Keratinocyte (primary cell): ENCODE results near the gene ARHGEF33. TPM values are rescaled to one million over a fixed set of nuclear protein-coding genes. Genes with fewer than 3 reads are reported as not detected.

Experiments used
- DNase-seq: peaks from one replicate; pipeline ENCODE4 v3.0.0-alpha.2; 2011; ENCODE audit warnings: low read depth, missing footprints, low spot score
- FAIRE-seq: peaks from 2 replicates; lab custom pipeline; 2011; peaks lifted over from hg19 to GRCh38; lab: Jason Lieb, UNC
- H2AFZ ChIP-seq: 2 replicates; pipeline ENCODE4 v1.6.0; 2012; ENCODE audit warnings: low read length, control low read depth, inconsistent platforms; ENCODE audit not compliant: control insufficient read depth
- H3K27ac ChIP-seq: 2 replicates; pipeline ENCODE4 v1.5.1; 2011; ENCODE audit warnings: low read length; ENCODE audit not compliant: control insufficient read depth, insufficient read depth
- H3K27me3 ChIP-seq: 3 replicates; pipeline ENCODE4 v1.6.0; 2011; ENCODE audit warnings: low read length; ENCODE audit not compliant: control insufficient read depth, insufficient read depth; ENCODE audit errors: extremely low read depth
- H3K36me3 ChIP-seq, 2 experiments: 2 replicates in 1 of 2; 3 replicates in 1 of 2; pipeline ENCODE4 v1.5.1; 2011; ENCODE audit warnings: low read length in 2 of 2, mild to moderate bottlenecking in 1 of 2; ENCODE audit not compliant: control insufficient read depth in 2 of 2, insufficient read depth in 2 of 2; ENCODE audit errors: extremely low read depth in 1 of 2
- H3K4me1 ChIP-seq: 3 replicates; pipeline ENCODE4 v1.5.1; 2011; ENCODE audit warnings: low read length; ENCODE audit not compliant: control insufficient read depth, insufficient read depth; ENCODE audit errors: extremely low read depth
- H3K4me2 ChIP-seq: 3 replicates; pipeline ENCODE4 v1.6.0; 2011; ENCODE audit warnings: low read depth, low read length; ENCODE audit not compliant: control insufficient read depth, insufficient read depth; ENCODE audit errors: extremely low read depth
- H3K4me3 ChIP-seq, 3 experiments: fragments of 200-600 bp in 1 of 3; sonication (generic) in 1 of 3; 2 replicates in 2 of 3; 3 replicates in 1 of 3; pipeline ENCODE4 v1.5.1; 2011 to 2016; ENCODE audit warnings: low read length in 3 of 3, mild to moderate bottlenecking in 3 of 3, control low read depth in 2 of 3, inconsistent platforms in 1 of 3, low read depth in 1 of 3, mixed read lengths in 1 of 3, mixed run types in 1 of 3, moderate library complexity in 1 of 3; ENCODE audit not compliant: control insufficient read depth in 2 of 3, insufficient read depth in 2 of 3; ENCODE audit errors: extremely low read depth in 1 of 3
- H3K79me2 ChIP-seq: 2 replicates; pipeline ENCODE4 v1.6.0; 2012; ENCODE audit warnings: low read length; ENCODE audit not compliant: control insufficient read depth, insufficient read depth
- H3K9ac ChIP-seq: 3 replicates; pipeline ENCODE4 v1.6.0; 2011; ENCODE audit warnings: low read length; ENCODE audit not compliant: control insufficient read depth, insufficient read depth; ENCODE audit errors: extremely low read depth
- H3K9me1 ChIP-seq: 3 replicates; pipeline ENCODE4 v1.6.0; 2011; ENCODE audit warnings: low read length; ENCODE audit not compliant: control insufficient read depth, insufficient read depth; ENCODE audit errors: extremely low read depth
- H3K9me3 ChIP-seq: 2 replicates; pipeline ENCODE4 v1.5.1; 2012; ENCODE audit warnings: low read depth, low read length; ENCODE audit not compliant: control insufficient read depth
- H4K20me1 ChIP-seq: 3 replicates; pipeline ENCODE4 v1.6.0; 2011; ENCODE audit warnings: low read length; ENCODE audit not compliant: control insufficient read depth, insufficient read depth; ENCODE audit errors: extremely low read depth
- EZH2 ChIP-seq: IDR thresholded peaks from one replicate; pipeline ENCODE4 v1.6.1; 2012; ENCODE audit warnings: inconsistent platforms, mild to moderate bottlenecking, low read length, moderate library complexity
- dilution Hi-C: fragments of 300-500 bp; cut with MboI; formaldehyde crosslinking; loops from one replicate; pipeline ENCODE4 v1.7.0; 2020; ENCODE audit warnings: low sequenced_read_pairs; ENCODE audit not compliant: extremely low pct_ligation_motif_present
- polyA plus RNA-seq, 5 experiments: library from polyadenylated mRNA; depleted of rRNA in 3 of 5; stranded (reverse) in 3 of 5; stranded (forward) in 1 of 5; unstranded in 1 of 5; fragments of >200 nt; gene quantifications; 1 replicate in 1 of 5; 2 replicates in 3 of 5; 3 replicates in 1 of 5; pipeline versions ENCODE4 v1.2.1 to v1.2.3, GENCODE V29; 2011 to 2012; ENCODE audit warnings: missing spikeins in 2 of 5, low read depth in 1 of 5, low replicate concordance in 1 of 5
- TF ChIP-seq, protein P1 (sequence below), 3 experiments: IDR thresholded peaks in 1 of 3; conservative IDR thresholded peaks in 1 of 3; optimal IDR thresholded peaks in 1 of 3; 2 replicates in 2 of 3; 3 replicates in 1 of 3; pipeline versions ENCODE3 to v1.5.1; 2011; ENCODE audit warnings: low read length in 3 of 3, mild to moderate bottlenecking in 3 of 3, moderate library complexity in 2 of 3, control low read depth in 1 of 3, inconsistent platforms in 1 of 3; ENCODE audit not compliant: insufficient read depth in 2 of 3; ENCODE audit errors: extremely low read depth in 1 of 3

ARHGEF33 gene
- polyA plus RNA-seq, 1 donor (not counting 4 experiments of a cell fraction or from before 2014, with no cell fraction given): 0.09 TPM

DNA sequence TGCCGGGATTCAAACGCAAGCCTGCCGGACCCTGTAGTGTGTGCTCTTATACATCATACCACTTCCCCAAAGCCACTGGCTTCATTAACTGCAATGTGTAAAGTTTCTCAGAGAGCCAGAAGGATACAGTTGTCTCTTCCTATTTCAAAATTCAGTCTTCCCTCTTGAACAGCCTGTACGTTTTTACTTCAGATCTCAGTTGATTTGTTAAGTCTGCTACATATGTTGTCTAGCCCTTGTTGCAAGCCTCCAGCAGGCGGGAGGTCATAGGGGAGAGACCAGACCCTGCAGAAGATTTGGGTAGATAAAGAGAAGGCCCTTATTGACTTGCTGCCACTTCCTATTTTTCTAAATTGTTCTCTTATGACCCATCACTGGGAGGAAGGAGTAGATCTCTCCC, 56.2 kb downstream of the ARHGEF33 start:
- H3K79me2 ChIP-seq: no peaks in the 10 kb centered on the region
- FAIRE-seq: no peak
- H3K27ac ChIP-seq: no peak overlapping the region
- no peaks in the 10 kb centered on the region for H4K20me1 ChIP-seq
- peaks cover 5% of the 10 kb centered on the region for H3K4me1 ChIP-seq
- no peaks in the 10 kb centered on the region for H3K9me3 ChIP-seq
- peaks cover 2% of the 10 kb centered on the region for H3K27me3 ChIP-seq
- H3K9me1 ChIP-seq: peaks cover 2% of the 10 kb centered on the region
- no peak for DNase-seq
- TF ChIP-seq EZH2: no peak
- H3K4me2 ChIP-seq: no peak overlapping the region
- dilution Hi-C loops: no loop called here
- no peaks in the 10 kb centered on the region for H3K36me3 ChIP-seq
- H3K4me3 ChIP-seq: no peak overlapping the region
- no peak overlapping the region for H2AFZ ChIP-seq
- no peak overlapping the region for H3K9ac ChIP-seq

DNA sequence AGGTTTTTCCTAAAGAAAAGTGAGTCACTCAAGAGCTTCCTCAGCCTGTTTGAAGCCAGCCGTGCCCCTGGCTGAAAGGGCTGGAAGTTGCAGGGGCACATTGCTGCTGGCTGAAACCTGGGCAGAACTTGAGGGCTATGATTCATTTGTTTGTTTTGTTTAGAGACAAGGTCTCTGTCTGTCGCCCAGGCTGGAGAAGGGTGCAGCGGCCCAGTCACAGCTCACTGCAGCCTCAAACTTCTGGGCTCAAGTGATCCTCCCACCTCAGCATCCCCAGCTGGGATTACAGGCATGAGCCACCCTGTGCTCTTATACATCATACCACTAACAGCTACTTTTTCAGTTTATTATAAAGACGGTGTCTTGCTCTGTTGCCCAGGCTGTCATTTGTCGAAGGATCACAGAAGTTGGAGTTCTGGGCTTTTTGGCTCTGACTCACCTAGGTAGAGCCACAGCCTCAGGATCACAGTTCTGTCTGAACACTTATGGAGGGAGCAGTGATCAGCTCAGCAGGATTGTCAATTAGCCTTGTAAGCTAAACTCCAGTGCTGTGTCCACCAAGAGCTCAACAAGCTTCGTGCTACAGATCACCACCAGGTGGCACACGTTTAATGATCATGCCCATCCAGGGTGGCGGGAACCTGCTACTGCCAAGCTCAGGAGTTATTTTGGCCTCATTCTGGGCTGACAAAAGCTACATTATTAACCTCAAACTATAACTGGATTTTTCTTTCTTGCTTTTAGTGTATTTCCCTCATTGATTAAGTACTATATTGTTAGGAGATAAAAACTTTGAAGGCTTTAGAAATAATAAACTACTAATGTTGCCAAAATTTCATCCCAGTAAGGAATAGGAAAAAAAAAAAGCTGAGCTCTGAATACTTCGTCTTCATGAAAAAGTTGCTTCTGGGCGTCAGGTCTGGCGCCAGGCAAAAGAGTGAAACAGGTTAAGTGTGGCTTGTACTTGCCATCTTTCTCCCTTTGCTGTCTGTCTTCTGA, 57.9 kb downstream of the ARHGEF33 start:
- Histone ChIP-seq H3K4me1 (peaks cover 5% of the 10 kb centered on the region), H3K9me3 (no peaks in the 10 kb centered on the region), H3K79me2 (no peaks in the 10 kb centered on the region), H3K27me3 (peaks cover 2% of the 10 kb centered on the region), H3K4me2 (no peak overlapping the region), H3K9me1 (peaks cover 2% of the 10 kb centered on the region), H3K36me3 (no peaks in the 10 kb centered on the region), H2AFZ (no peak overlapping the region), H3K9ac (no peak overlapping the region), H3K4me3 (no peak overlapping the region), H3K27ac (no peak overlapping the region), H4K20me1 (no peaks in the 10 kb centered on the region)
- DNase-seq: peak; percentile 30
- FAIRE-seq: peak; percentile 58
- dilution Hi-C loops: no loop called here
- TF ChIP-seq, protein P1, sequence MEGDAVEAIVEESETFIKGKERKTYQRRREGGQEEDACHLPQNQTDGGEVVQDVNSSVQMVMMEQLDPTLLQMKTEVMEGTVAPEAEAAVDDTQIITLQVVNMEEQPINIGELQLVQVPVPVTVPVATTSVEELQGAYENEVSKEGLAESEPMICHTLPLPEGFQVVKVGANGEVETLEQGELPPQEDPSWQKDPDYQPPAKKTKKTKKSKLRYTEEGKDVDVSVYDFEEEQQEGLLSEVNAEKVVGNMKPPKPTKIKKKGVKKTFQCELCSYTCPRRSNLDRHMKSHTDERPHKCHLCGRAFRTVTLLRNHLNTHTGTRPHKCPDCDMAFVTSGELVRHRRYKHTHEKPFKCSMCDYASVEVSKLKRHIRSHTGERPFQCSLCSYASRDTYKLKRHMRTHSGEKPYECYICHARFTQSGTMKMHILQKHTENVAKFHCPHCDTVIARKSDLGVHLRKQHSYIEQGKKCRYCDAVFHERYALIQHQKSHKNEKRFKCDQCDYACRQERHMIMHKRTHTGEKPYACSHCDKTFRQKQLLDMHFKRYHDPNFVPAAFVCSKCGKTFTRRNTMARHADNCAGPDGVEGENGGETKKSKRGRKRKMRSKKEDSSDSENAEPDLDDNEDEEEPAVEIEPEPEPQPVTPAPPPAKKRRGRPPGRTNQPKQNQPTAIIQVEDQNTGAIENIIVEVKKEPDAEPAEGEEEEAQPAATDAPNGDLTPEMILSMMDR (optimal IDR thresholded peaks at IDR 0.05 in 1 of 3, IDR thresholded peaks at IDR 0.05 in 1 of 3, conservative IDR thresholded peaks at IDR 0.05 in 1 of 3; ENCODE audit: extremely low read depth in 1 of 3, insufficient read depth in 2 of 3, low read length in 3 of 3): peak; percentile 65 to 92 (median 86)
- no peak for TF ChIP-seq EZH2
